Measurements from ENCODE around the gene TNK1.
"Not testable (repeated sequence)": the region's sequence is repeated elsewhere in the genome, so short reads cannot be mapped to it uniquely, and the experiment has no call there.

Gene TNK1

GRCh38 chr17:7380855-7381683 lies at the start of gene TNK1:
Gene TNK1, plus strand, starts transcription at chr17:7381089. Its CDS starts 1,838 bp downstream, at chr17:7382927.
- no peak for DNase-seq (ENCODE audit: low read depth in 3 of 3, low spot score in 1 of 3)

GRCh38 chr17:7332111-7332510 lies 48.8 kb upstream of the TNK1 start:
- DNase-seq (ENCODE audit: low read depth in 3 of 3, low spot score in 1 of 3), result no peak

- DNase-seq (ENCODE audit: low read depth in 3 of 3, low spot score in 1 of 3), result not testable (repeated sequence)
Measured at GRCh38 chr17:7332600-7333069, 48.3 kb upstream of the TNK1 start.

- no peak for DNase-seq (ENCODE audit: low read depth in 3 of 3, low spot score in 1 of 3)
Measured at GRCh38 chr17:7334938-7335538, 45.9 kb upstream of the TNK1 start.

GRCh38 chr17:7335765-7336164 lies 45.1 kb upstream of the TNK1 start:
- not testable (repeated sequence) for DNase-seq (ENCODE audit: low read depth in 3 of 3, low spot score in 1 of 3)

GRCh38 chr17:7336240-7337175 lies 44.4 kb upstream of the TNK1 start, which contains the start of gene ACAP1:
Gene ACAP1, plus strand, starts transcription at chr17:7336529. Its CDS starts 206 bp downstream, at chr17:7336735.
- peak; percentile 61 to 73 (median 70) for DNase-seq (ENCODE audit: low read depth in 3 of 3, low spot score in 1 of 3)

DNA sequence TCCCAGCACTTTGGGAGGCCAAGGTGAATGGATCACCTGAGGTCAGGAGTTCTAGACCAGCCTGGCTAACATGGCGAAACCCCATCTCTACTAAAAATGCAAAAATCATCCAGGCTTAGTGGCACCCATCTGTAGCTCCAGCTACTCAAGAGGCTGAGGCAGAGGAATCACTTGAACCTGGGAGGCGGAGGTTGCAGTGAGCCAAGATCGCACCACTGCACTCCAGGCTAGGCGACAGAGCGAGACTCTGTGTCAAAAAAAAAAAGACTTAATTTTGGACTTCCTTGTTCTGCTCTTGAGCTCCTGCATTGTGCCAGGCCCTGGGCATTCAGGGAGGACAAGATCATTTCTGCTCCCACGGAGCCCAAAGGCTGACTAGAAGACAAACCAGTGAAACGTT lies 43.3 kb upstream of the TNK1 start:
- DNase-seq (ENCODE audit: low read depth in 3 of 3, low spot score in 1 of 3), result not testable (repeated sequence)

DNA sequence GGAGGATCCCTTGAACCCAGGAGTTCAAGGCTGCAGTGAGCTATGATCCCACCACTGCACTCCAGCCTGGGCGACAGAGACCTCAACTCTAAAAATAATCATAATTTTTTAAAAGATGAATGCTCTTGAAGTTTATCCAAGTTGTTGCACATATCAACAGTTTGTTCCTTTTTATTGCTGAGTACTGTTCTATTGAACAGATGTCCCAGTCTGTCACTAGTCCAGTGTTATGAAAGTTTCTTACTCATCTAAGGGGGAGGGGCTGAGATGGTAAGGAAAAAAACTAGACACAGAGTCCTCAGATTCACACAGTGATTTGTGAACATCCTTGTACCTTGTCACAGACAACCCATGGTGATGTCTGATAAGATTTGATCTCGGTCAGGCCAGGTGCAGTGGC lies 40.7 kb upstream of the TNK1 start:
- no peak for DNase-seq (ENCODE audit: low read depth in 3 of 3, low spot score in 1 of 3)

- DNase-seq (ENCODE audit: low read depth in 3 of 3, low spot score in 1 of 3), result no peak
Measured at GRCh38 chr17:7341842-7342241, 39.0 kb upstream of the TNK1 start.

DNA sequence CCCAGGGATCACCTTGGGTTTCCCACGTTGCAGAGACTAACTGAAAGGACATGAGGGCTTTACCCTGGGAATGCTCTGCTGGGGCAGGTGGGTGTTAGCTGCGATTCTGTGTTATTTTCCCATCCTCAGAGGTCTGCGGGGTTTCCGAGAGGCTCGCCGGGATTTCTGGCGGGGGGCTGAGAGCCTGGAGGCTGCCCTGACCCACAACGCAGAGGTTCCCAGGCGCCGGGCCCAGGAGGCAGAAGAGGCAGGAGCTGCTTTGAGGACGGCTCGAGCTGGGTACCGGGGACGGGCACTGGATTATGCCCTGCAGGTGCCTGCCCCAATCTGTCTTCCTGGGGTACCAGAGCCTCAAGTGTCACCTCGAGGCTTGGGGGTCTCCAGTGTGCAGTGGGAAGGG lies 37.6 kb upstream of the TNK1 start:
- DNase-seq (ENCODE audit: low read depth in 3 of 3, low spot score in 1 of 3), result no peak

DNA sequence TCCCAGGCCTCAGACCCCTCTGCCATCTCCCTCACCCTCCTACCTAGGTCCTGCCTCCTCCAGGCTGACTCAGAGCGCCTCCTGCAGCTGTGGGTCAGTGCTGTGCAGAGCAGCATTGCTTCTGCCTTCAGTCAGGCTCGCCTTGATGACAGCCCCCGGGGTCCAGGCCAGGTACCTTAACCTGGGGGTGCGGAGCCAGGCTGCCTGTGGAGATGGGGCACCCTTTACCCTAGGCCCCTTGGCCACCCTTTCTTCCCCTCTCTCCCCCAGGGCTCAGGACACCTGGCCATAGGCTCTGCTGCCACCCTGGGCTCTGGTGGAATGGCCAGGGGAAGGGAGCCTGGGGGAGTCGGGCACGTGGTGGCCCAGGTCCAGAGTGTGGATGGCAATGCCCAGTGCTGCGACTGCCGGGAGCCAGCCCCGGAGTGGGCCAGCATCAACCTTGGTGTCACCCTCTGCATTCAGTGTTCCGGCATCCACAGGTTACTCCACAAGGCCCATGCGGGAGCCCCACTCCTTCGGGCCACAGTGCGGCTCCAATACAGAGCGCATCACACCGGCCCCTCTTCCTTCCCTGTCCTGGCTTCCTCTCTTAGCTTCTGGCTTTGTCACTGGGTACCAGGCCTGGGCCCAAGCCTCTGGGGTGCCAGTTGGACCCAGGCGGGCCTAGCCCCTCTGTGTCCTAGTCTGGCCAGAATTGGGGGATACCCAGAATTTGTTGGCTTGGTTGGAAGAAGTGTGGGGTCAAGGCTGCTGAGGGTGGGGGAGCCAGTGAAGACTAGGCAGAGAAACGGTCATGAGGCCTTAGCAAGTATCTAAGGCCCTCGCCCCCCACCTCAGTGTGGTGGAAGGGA lies 33.9 kb upstream of the TNK1 start:
- no peak for DNase-seq (ENCODE audit: low read depth in 3 of 3, low spot score in 1 of 3)

DNA sequence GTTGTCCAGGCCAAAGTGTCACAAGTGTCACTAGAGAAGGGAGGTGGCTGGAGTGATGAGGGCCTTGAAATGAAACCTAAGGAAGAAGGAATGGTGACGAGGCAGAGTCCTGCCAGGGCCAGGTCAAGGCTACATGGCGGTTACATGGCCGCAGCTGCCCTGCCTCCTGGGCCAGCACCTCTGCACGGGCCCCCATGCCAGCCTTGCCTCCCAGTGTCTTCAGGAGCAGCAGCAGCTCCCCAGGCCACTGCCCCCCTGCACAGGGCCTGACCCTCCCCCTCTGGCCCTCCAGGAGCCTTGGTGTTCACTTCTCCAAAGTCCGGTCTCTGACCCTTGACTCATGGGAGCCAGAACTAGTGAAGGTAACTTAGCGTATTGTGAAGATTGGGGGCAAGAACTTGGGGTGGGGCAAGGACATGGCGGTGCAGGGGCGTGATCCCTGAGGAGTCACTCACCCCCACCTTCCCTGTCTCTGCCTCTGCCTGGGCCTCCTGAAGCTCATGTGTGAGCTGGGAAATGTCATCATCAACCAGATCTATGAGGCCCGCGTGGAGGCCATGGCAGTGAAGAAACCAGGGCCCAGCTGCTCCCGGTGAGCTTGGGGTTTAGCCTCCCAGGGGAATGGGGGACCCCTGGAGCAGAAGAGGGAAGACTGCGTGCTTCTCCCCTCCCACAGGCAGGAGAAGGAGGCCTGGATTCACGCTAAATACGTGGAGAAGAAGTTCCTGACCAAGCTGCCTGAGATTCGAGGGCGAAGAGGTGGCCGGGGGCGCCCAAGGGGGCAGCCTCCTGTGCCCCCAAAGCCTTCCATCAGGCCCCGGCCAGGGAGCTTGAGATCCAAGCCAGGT lies 33.0 kb upstream of the TNK1 start:
- DNase-seq (ENCODE audit: low read depth in 3 of 3, low spot score in 1 of 3), result no peak

DNA sequence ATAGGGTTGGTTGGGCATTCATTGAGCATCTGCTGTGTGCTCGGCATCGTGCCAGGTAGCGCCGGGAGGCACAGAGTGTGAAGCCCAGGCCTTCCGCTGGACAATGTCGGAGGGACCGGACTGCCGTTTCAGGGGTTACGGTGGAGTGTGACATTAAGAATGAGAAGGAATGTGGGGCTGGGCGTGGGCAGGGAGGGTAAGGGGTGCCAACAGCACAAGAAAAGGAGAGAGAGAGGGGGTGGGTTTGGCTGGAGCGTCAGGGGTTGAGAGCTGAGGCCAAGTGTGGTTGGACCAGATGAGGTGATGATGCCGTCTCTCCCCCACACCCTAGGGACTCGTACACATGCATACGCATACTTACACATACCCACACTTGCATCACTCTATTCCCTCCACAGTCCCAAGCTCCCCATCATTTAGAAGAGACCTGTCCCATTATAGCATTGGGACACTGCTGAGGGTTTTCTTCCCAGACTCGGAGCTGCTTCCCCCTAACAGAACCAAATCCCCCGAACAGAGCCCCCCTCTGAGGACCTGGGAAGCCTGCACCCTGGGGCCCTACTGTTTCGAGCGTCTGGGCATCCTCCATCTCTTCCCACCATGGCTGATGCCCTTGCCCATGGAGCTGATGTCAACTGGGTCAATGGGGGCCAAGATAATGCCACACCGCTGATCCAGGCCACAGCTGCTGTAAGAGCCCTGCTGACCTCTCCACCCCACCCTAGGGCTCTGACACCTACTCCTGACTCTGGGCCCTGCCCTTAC lies 32.2 kb upstream of the TNK1 start:
- no peak for DNase-seq (ENCODE audit: low read depth in 3 of 3, low spot score in 1 of 3)

DNA sequence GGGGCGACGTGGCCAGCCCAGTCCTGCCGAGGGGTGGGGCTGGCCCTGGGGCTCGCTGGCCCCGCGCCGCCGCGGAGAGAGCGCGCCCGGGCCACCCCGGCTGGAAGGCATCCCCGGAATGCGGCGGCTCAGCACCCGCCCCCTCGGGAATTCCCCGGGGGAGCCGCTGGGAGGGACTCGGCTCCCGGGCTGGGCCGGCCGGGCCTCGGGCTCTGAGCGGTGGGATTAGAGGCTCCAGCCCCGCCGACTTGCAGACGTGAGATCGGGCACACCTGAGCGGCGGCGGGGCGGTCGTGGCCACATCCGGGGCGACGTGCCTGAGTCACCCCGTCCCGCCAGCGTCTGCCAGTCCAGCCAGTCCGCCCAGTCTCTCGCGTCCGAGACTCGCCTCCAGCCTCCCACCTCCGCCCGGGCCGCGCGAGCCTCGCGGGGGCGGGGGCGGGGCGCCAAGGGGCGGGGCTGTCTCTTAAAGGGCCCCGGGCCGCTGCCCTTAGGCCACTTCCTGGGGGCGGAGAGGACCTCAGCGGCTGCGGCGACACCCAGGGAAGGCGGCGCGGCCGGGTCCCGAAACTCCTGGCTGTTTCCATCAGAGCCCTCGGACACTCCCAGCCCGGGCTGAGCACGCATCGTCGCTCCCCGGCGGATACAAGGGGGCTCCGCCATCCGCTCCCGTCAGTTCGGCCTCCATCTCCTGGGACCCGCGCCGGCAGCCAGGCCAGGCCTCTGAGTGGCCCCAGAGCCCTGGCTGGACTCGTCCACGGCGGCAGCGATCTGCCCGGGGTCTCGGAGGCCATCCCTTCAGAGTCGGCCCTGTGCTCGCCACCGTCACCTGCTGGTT lies 29.0 kb upstream of the TNK1 start, which contains the start of gene KCTD11:
Gene KCTD11 (plus strand): TSS at position 498 of the 838 bp plus-strand sequence.
- DNase-seq (ENCODE audit: low read depth in 3 of 3, low spot score in 1 of 3), result peak; percentile 46 to 57 (median 56)

GRCh38 chr17:7352503-7352889 lies 28.4 kb upstream of the TNK1 start:
- no peak for DNase-seq (ENCODE audit: low read depth in 3 of 3, low spot score in 1 of 3)

GRCh38 chr17:7352910-7353635 lies 27.8 kb upstream of the TNK1 start:
- no peak for DNase-seq (ENCODE audit: low read depth in 3 of 3, low spot score in 1 of 3)

DNA sequence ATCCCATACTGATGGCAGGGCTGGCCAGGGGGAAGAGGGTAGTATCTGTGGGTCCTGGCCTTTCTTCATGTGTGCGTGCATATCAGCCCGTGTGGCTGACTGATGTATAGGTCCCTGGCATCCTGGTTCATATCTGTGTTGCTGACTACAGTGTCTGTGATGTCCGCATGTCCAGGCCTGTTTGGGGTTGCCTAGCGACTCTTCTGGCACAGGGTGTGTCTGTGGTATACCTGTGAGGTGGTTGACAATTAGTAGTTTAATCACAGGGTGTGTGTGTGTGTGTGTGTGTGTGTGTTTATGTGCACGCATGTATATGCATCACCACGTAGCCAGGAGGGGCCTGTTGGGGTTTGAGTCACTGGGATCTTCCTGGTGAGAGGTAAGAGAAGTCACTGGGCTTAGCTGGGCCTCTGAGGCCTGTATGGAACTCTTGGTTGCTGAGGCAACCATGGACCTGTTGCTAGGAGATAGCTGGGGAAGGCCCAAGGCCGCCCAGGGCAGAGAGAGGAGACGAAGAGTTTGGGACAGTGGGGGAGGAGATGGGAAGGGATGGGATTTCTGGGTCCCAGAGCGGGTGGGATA lies 26.5 kb upstream of the TNK1 start:
- DNase-seq (ENCODE audit: low read depth in 3 of 3, low spot score in 1 of 3), result no peak

Data from stimulated activated CD4-positive, alpha-beta T cell treated with anti-CD3 and anti-CD28 coated beads, TNF-alpha, amount 100 ng/mL, for 1 hour (primary cell).